IMR-90 (cell line): Measurements from ENCODE around the gene FAM47E. TPM values are rescaled to one million over a fixed set of nuclear protein-coding genes. Genes with fewer than 3 reads are reported as not detected.

Source experiments
- ATAC-seq: fragments of 200-7000 bp; cut with Tn5 transposase; 2 replicates; pipeline ENCODE4 v1.9.1; 2020; ENCODE audit warnings: low read depth, mild to moderate bottlenecking, moderate library complexity
- BruUV-seq: library from RNA; stranded (reverse); fragments of 400-500 nt; replicated peaks from 2 replicates; lab custom pipeline; 2021; lab: Mats Ljungman, UMichigan
- CTCF ChIA-PET: fragments of 300-600 bp; formaldehyde crosslinking; extraction: SDS; loops from one replicate; lab custom pipeline; 2021; ENCODE audit warnings: antibody characterized with exemption; lab: Yijun Ruan, JAX
- POLR2A ChIA-PET: fragments of 300-600 bp; sonication (Branson Sonifier 250); formaldehyde crosslinking; loops from one replicate; lab custom pipeline; 2022; ENCODE audit warnings: antibody characterized with exemption; ENCODE audit not compliant: unreplicated experiment; lab: Charles Lee
- DNase-seq: peaks from one replicate; pipeline ENCODE4 v3.0.0; 2013
- H2AFZ ChIP-seq: replicated peaks from 2 replicates; pipeline ENCODE3; 2013; ENCODE audit warnings: low read length, mild to moderate bottlenecking; ENCODE audit not compliant: poor library complexity
- H2AK5ac ChIP-seq: 2 replicates; pipeline ENCODE4 v1.6.1; 2013; ENCODE audit warnings: low read depth, low read length, inconsistent platforms
- H2AK9ac ChIP-seq: replicated peaks from 2 replicates; pipeline ENCODE3; 2013; ENCODE audit warnings: mild to moderate bottlenecking, low read depth, low read length, moderate library complexity; ENCODE audit not compliant: poor library complexity
- H2BK120ac ChIP-seq: 2 replicates; pipeline ENCODE4 v1.6.1; 2013; ENCODE audit warnings: low read depth, low read length, inconsistent platforms
- H2BK15ac ChIP-seq: 3 replicates; pipeline ENCODE4 v1.6.1; 2013; ENCODE audit warnings: low read depth, low read length, inconsistent platforms
- H2BK20ac ChIP-seq: 2 replicates; pipeline ENCODE4 v1.6.1; 2013; ENCODE audit warnings: low read depth, mild to moderate bottlenecking, inconsistent platforms, low read length, moderate library complexity
- H2BK5ac ChIP-seq: 2 replicates; pipeline ENCODE4 v1.6.1; 2013; ENCODE audit warnings: mild to moderate bottlenecking, low read depth, low read length, inconsistent platforms; ENCODE audit not compliant: poor library complexity, severe bottlenecking
- H3K14ac ChIP-seq: replicated peaks from 2 replicates; pipeline ENCODE4 v1.6.1; 2013; ENCODE audit warnings: low read depth, low read length, inconsistent platforms
- H3K18ac ChIP-seq: 2 replicates; pipeline ENCODE4 v1.6.1; 2013; ENCODE audit warnings: low read depth, low read length, control low read depth
- H3K23ac ChIP-seq: 2 replicates; pipeline ENCODE4 v1.6.1; 2013; ENCODE audit warnings: low read depth, low read length, inconsistent platforms
- H3K27ac ChIP-seq: 2 replicates; pipeline ENCODE4 v1.5.1; 2013; ENCODE audit warnings: mild to moderate bottlenecking, control low read depth, low read length; ENCODE audit not compliant: insufficient read depth
- H3K27me3 ChIP-seq: 2 replicates; pipeline ENCODE4 v1.6.1; 2013; ENCODE audit warnings: low read length; ENCODE audit not compliant: control insufficient read depth, insufficient read depth
- H3K36me3 ChIP-seq: 2 replicates; pipeline ENCODE4 v1.6.1; 2013; ENCODE audit warnings: low read length, mixed read lengths; ENCODE audit not compliant: control insufficient read depth, insufficient read depth
- H3K4ac ChIP-seq: 2 replicates; pipeline ENCODE4 v1.6.1; 2013; ENCODE audit warnings: low read depth, low read length, inconsistent platforms
- H3K4me1 ChIP-seq: 2 replicates; pipeline ENCODE4 v1.6.1; 2013; ENCODE audit warnings: low read length, mixed read lengths; ENCODE audit not compliant: control insufficient read depth, insufficient read depth
- H3K4me2 ChIP-seq: 2 replicates; pipeline ENCODE4 v1.6.1; 2013; ENCODE audit warnings: low read depth, mild to moderate bottlenecking, control low read depth, low read length, moderate library complexity
- H3K4me3 ChIP-seq: 2 replicates; pipeline ENCODE4 v1.5.1; 2013; ENCODE audit warnings: low read depth, mild to moderate bottlenecking, control low read depth, low read length, moderate library complexity; ENCODE audit not compliant: insufficient read depth
- H3K56ac ChIP-seq: 2 replicates; pipeline ENCODE4 v1.6.1; 2013; ENCODE audit warnings: low read length, inconsistent platforms; ENCODE audit not compliant: insufficient read depth; ENCODE audit errors: extremely low read depth
- H3K79me1 ChIP-seq, 2 experiments: 2 replicates each; pipeline ENCODE4 v1.6.1; 2013; ENCODE audit warnings: low read length in 2 of 2, inconsistent platforms in 1 of 2, low read depth in 1 of 2
- H3K9ac ChIP-seq: 2 replicates; pipeline ENCODE4 v1.6.1; 2013; ENCODE audit warnings: low read depth, low read length, control low read depth
- H3K9me1 ChIP-seq: 2 replicates; pipeline ENCODE4 v1.6.1; 2013; ENCODE audit warnings: low read length, inconsistent platforms; ENCODE audit not compliant: insufficient read depth
- H3K9me3 ChIP-seq: 2 replicates; pipeline ENCODE4 v1.6.1; 2013; ENCODE audit warnings: low read length; ENCODE audit not compliant: control insufficient read depth, insufficient read depth
- H4K20me1 ChIP-seq: 2 replicates; pipeline ENCODE4 v1.6.1; 2013; ENCODE audit warnings: low read length, inconsistent platforms; ENCODE audit not compliant: insufficient read depth
- H4K5ac ChIP-seq: 2 replicates; pipeline ENCODE4 v1.6.1; 2013; ENCODE audit warnings: mild to moderate bottlenecking, low read depth, low read length, control low read depth
- H4K8ac ChIP-seq, 2 experiments: 2 replicates each; pipeline ENCODE4 v1.6.1; 2013; ENCODE audit warnings: low read depth in 2 of 2, low read length in 2 of 2, control low read depth in 1 of 2, inconsistent platforms in 1 of 2
- H4K91ac ChIP-seq: 2 replicates; pipeline ENCODE4 v1.6.1; 2013; ENCODE audit warnings: low read depth, low read length, inconsistent platforms; ENCODE audit not compliant: insufficient read depth
- BHLHE40 ChIP-seq: fragments of 150-350 bp; IDR thresholded peaks from 2 replicates; pipeline ENCODE4 v1.6.1; 2016; ENCODE audit warnings: mild to moderate bottlenecking, low read depth, low read length
- CEBPB ChIP-seq: IDR thresholded peaks from 2 replicates; pipeline ENCODE4 v1.6.1; 2012; ENCODE audit warnings: low read depth, low read length, improper control_type of control experiment
- CHD1 ChIP-seq: IDR thresholded peaks from 2 replicates; pipeline ENCODE4 v1.6.1; 2012; ENCODE audit warnings: low read depth, low read length, improper control_type of control experiment
- FOS ChIP-seq: fragments of 150-350 bp; IDR thresholded peaks from 2 replicates; pipeline ENCODE4 v1.6.1; 2016; ENCODE audit warnings: low read depth, low read length
- MAFK ChIP-seq: IDR thresholded peaks from 2 replicates; pipeline ENCODE4 v1.6.1; 2012; ENCODE audit warnings: low read depth, low read length, improper control_type of control experiment
- MAZ ChIP-seq: IDR thresholded peaks from 2 replicates; pipeline ENCODE4 v1.6.1; 2012; ENCODE audit warnings: low read depth, mild to moderate bottlenecking, low read length, improper control_type of control experiment, moderate library complexity, borderline replicate concordance
- MXI1 ChIP-seq: IDR thresholded peaks from 2 replicates; pipeline ENCODE4 v1.6.1; 2012; ENCODE audit warnings: low read depth, mild to moderate bottlenecking, low read length, moderate library complexity, borderline replicate concordance
- NFE2L2 ChIP-seq: fragments of 150-350 bp; IDR thresholded peaks from 2 replicates; pipeline ENCODE4 v1.6.1; 2016; ENCODE audit warnings: low read depth, mild to moderate bottlenecking, low read length
- POLR2A ChIP-seq: IDR thresholded peaks from 2 replicates; pipeline ENCODE4 v1.6.1; 2012; ENCODE audit warnings: mild to moderate bottlenecking, low read depth, low read length
- RAD21 ChIP-seq: IDR thresholded peaks from 2 replicates; pipeline ENCODE4 v1.6.1; 2012; ENCODE audit warnings: low read length, improper control_type of control experiment
- RCOR1 ChIP-seq: IDR thresholded peaks from 2 replicates; pipeline ENCODE4 v1.6.1; 2012; ENCODE audit warnings: mild to moderate bottlenecking, low read length, improper control_type of control experiment; ENCODE audit not compliant: insufficient replicate concordance
- RFX5 ChIP-seq: IDR thresholded peaks from 2 replicates; pipeline ENCODE4 v1.8.0; 2012; ENCODE audit warnings: low read depth, mild to moderate bottlenecking, low read length, moderate library complexity
- SMC3 ChIP-seq: fragments of 150-350 bp; IDR thresholded peaks from 2 replicates; pipeline ENCODE4 v1.6.1; 2016; ENCODE audit warnings: low read depth, mild to moderate bottlenecking, antibody characterized with exemption, low read length, moderate library complexity
- USF2 ChIP-seq: fragments of 150-350 bp; IDR thresholded peaks from 2 replicates; pipeline ENCODE4 v1.6.1; 2017; ENCODE audit warnings: mild to moderate bottlenecking, antibody characterized with exemption, low read length, low read depth
- dilution Hi-C: fragments of 300-500 bp; cut with HindIII; formaldehyde crosslinking; loops from one replicate; pipeline ENCODE4 v1.14.3; 2018; ENCODE audit warnings: low sequenced_read_pairs; ENCODE audit not compliant: unreplicated experiment
- in situ Hi-C: fragments of 300-500 bp; cut with MboI; formaldehyde crosslinking; loops from 3 replicates; pipeline ENCODE4 v1.14.3; 2019; ENCODE audit warnings: low sequenced_read_pairs, inconsistent platforms, mixed read lengths
- intact Hi-C: fragments of 100-400 bp; cut with micrococcal nuclease; formaldehyde crosslinking; loops from 2 replicates; pipeline ENCODE4 v1.10.0; 2022
- polyA plus RNA-seq, 3 experiments: library from polyadenylated mRNA; depleted of rRNA; stranded (reverse); fragments of >200 nt; gene quantifications; 2 replicates each; pipeline ENCODE4 v1.2.3, GENCODE V29; 2012; ENCODE audit warnings: low replicate concordance in 1 of 3
- total RNA-seq: library from RNA; depleted of rRNA; stranded (reverse); fragments of >200 nt; gene quantifications from 2 replicates; pipeline ENCODE4 v1.2.3, GENCODE V29; 2012
- TF ChIP-seq, protein P1 (sequence below): fragments of 150-350 bp; IDR thresholded peaks from 2 replicates; pipeline ENCODE4 v1.6.1; 2016; ENCODE audit warnings: low read depth, mild to moderate bottlenecking, low read length, moderate library complexity, borderline replicate concordance
- TF ChIP-seq, protein P2 (sequence below): conservative IDR thresholded peaks from 2 replicates; pipeline ENCODE4 v1.5.1; 2012; ENCODE audit warnings: mild to moderate bottlenecking, low read depth, low read length, improper control_type of control experiment

Gene FAM47E
- total and polyA plus RNA-seq, 2 of the 4 experiments (the other 2 are of a cell fraction), result 0.05 TPM; not detected in 1

- H4K20me1 ChIP-seq, result no peaks in the 10 kb centered on the region
- POLR2A ChIA-PET, result no interaction called here
- no peak overlapping the region for H2BK20ac ChIP-seq
- peaks cover 9% of the 10 kb centered on the region for H3K9me3 ChIP-seq
- H3K27ac ChIP-seq, result no peak overlapping the region
- no peak overlapping the region for H3K4me2 ChIP-seq
- no TSS peak for BruUV-seq
- no peak overlapping the region for H3K23ac ChIP-seq
- TF ChIP-seq RCOR1, result no peak
- TF ChIP-seq USF2, result no peak
- no peak for TF ChIP-seq RFX5
- TF ChIP-seq MAFK, result no peak
- TF ChIP-seq RAD21, result no peak
- TF ChIP-seq MAZ, result no peak
- no peak for TF ChIP-seq POLR2A
- no peak for TF ChIP-seq NFE2L2
- no peak for TF ChIP-seq MXI1
- TF ChIP-seq SMC3, result no peak
- TF ChIP-seq, protein P1, sequence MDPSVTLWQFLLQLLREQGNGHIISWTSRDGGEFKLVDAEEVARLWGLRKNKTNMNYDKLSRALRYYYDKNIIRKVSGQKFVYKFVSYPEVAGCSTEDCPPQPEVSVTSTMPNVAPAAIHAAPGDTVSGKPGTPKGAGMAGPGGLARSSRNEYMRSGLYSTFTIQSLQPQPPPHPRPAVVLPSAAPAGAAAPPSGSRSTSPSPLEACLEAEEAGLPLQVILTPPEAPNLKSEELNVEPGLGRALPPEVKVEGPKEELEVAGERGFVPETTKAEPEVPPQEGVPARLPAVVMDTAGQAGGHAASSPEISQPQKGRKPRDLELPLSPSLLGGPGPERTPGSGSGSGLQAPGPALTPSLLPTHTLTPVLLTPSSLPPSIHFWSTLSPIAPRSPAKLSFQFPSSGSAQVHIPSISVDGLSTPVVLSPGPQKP, result no peak
- TF ChIP-seq BHLHE40, result no peak
- no peak for TF ChIP-seq CEBPB
- TF ChIP-seq FOS, result no peak
- TF ChIP-seq, protein P2, sequence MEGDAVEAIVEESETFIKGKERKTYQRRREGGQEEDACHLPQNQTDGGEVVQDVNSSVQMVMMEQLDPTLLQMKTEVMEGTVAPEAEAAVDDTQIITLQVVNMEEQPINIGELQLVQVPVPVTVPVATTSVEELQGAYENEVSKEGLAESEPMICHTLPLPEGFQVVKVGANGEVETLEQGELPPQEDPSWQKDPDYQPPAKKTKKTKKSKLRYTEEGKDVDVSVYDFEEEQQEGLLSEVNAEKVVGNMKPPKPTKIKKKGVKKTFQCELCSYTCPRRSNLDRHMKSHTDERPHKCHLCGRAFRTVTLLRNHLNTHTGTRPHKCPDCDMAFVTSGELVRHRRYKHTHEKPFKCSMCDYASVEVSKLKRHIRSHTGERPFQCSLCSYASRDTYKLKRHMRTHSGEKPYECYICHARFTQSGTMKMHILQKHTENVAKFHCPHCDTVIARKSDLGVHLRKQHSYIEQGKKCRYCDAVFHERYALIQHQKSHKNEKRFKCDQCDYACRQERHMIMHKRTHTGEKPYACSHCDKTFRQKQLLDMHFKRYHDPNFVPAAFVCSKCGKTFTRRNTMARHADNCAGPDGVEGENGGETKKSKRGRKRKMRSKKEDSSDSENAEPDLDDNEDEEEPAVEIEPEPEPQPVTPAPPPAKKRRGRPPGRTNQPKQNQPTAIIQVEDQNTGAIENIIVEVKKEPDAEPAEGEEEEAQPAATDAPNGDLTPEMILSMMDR, result no peak
- no peak for TF ChIP-seq CHD1
- in situ Hi-C loops, result no loop called here
- ATAC-seq (no peak), DNase-seq (no peak)
- H3K4me1 ChIP-seq, result peaks cover 4% of the 10 kb centered on the region; the same call in 1 of the 2 replicates
- H4K5ac ChIP-seq, result no peak overlapping the region
- H3K27me3 ChIP-seq, result peaks cover 4% of the 10 kb centered on the region
- H3K14ac ChIP-seq, result no peak overlapping the region
- H4K8ac ChIP-seq, result no peak overlapping the region
- dilution Hi-C loops, result no loop called here
- no peaks in the 10 kb centered on the region for H3K79me1 ChIP-seq
- H2BK5ac ChIP-seq, result no peak overlapping the region
- no peak overlapping the region for H2BK15ac ChIP-seq
- CTCF ChIA-PET, result no interaction called here
- H2AK9ac ChIP-seq, result no peak overlapping the region
- H3K56ac ChIP-seq, result no peak overlapping the region
- no peak overlapping the region for H2BK120ac ChIP-seq
- H3K18ac ChIP-seq, result no peak overlapping the region
- no peak overlapping the region for H2AK5ac ChIP-seq
- no peaks in the 10 kb centered on the region for H3K36me3 ChIP-seq
- H3K9me1 ChIP-seq, result no peaks in the 10 kb centered on the region; the same call in 1 of the 2 replicates
- H3K4ac ChIP-seq, result no peak overlapping the region
- no peak overlapping the region for H3K4me3 ChIP-seq
- intact Hi-C loops, result no loop called here
- H3K9ac ChIP-seq, result no peak overlapping the region
- H4K91ac ChIP-seq, result no peak overlapping the region
- H2AFZ ChIP-seq, result no peak overlapping the region
Observed at GRCh38 chr4:76298227-76298626, 46.7 kb downstream of the FAM47E start.
